DMS 273 (cell line): ENCODE results near the gene CHST7.

Source experiments
- DNase-seq: peaks from one replicate; lab custom pipeline; 2025; ENCODE audit not compliant: unreplicated experiment; lab: John Stamatoyannopoulos, UW

The CHST7 gene

GRCh38 chrX:46647251-46647650, 73.7 kb downstream of the CHST7 start:
- DNase-seq = no peak
